Measurements from ENCODE around the gene ZNF124. TPM values are rescaled to one million over a fixed set of nuclear protein-coding genes. Genes with fewer than 3 reads are reported as not detected.
A peak's percentile ranks its signal among the peaks of the same experiment; 100 is the strongest.

ZNF124 gene
- total and polyA plus RNA-seq, 2 of the 13 experiments (the other 11 are each of a cell fraction or from before 2014, with no cell fraction given): 9.7 to 134 TPM

GRCh38 chr1:247111700-247112478 is 59.9 kb downstream of the ZNF124 start (continued):
- TF ChIP-seq THRA (CRISPR knock-in tag; IDR thresholded peaks at IDR 0.05; ENCODE audit: borderline replicate concordance) (peak; percentile 45), ZNF567 (CRISPR knock-in tag; IDR thresholded peaks at IDR 0.05; ENCODE audit: borderline replicate concordance) (no peak), ARID3A (IDR thresholded peaks at IDR 0.05; ENCODE audit: low read depth, low read length) (no peak), MXD1 (CRISPR knock-in tag; IDR thresholded peaks at IDR 0.05) (peak; percentile 83), SNRNP70 (IDR thresholded peaks at IDR 0.05; ENCODE audit: low read depth, low read length) (no peak), ZKSCAN8 (CRISPR knock-in tag; IDR thresholded peaks at IDR 0.05; ENCODE audit: borderline replicate concordance) (no peak; the same call in 1 of the 2 replicates), CHD2 (IDR thresholded peaks at IDR 0.05; ENCODE audit: low read depth, low read length) (no peak), EP300 (IDR thresholded peaks at IDR 0.05; ENCODE audit: low read depth in 2 of 2, low read length in 2 of 2) (no peak), EP300 (CRISPR knock-in tag; IDR thresholded peaks at IDR 0.05; ENCODE audit: borderline replicate concordance) (no peak), ZNF232 (CRISPR knock-in tag; IDR thresholded peaks at IDR 0.05; ENCODE audit: borderline replicate concordance) (peak; percentile 41; the same call in 1 of the 2 replicates), ZNF737 (CRISPR knock-in tag; IDR thresholded peaks at IDR 0.05; ENCODE audit: borderline replicate concordance) (no peak), GABPA (IDR thresholded peaks at IDR 0.05; ENCODE audit: low read depth, low read length) (peak; percentile 69), GABPA (CRISPR knock-in tag; IDR thresholded peaks at IDR 0.05; ENCODE audit: low read depth) (peak; percentile 85), MATR3 (CRISPR knock-in tag; IDR thresholded peaks at IDR 0.05) (no peak), ZNF615 (CRISPR knock-in tag; IDR thresholded peaks at IDR 0.05; ENCODE audit: borderline replicate concordance) (no peak), CENPBD1 (CRISPR knock-in tag; IDR thresholded peaks at IDR 0.05; ENCODE audit: borderline replicate concordance, low read depth) (no peak; the same call in 1 of the 2 replicates), HOXA9 (CRISPR knock-in tag; IDR thresholded peaks at IDR 0.05; ENCODE audit: borderline replicate concordance) (0 out of 2 replicates have a peak, but pooled peaks have one; percentile 65), NFE2 (CRISPR knock-in tag; IDR thresholded peaks at IDR 0.05) (no peak), ZNF263 (CRISPR knock-in tag; IDR thresholded peaks at IDR 0.05) (peak; percentile 79), KAT8 (CRISPR knock-in tag; IDR thresholded peaks at IDR 0.05) (peak; percentile 72; the same call in 1 of the 2 replicates)
- TF ChIP-seq, protein P1, sequence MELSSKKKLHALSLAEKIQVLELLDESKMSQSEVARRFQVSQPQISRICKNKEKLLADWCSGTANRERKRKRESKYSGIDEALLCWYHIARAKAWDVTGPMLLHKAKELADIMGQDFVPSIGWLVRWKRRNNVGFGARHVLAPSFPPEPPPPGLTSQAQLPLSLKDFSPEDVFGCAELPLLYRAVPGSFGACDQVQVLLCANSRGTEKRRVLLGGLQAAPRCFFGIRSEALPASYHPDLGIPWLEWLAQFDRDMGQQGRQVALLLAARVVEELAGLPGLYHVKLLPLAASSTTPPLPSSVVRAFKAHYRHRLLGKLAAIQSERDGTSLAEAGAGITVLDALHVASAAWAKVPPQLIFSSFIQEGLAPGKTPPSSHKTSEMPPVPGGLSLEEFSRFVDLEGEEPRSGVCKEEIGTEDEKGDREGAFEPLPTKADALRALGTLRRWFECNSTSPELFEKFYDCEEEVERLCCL (CRISPR knock-in tag; IDR thresholded peaks at IDR 0.05; ENCODE audit: borderline replicate concordance): peak; percentile 74; the same call in 1 of the 2 replicates
- TF ChIP-seq, protein P2, sequence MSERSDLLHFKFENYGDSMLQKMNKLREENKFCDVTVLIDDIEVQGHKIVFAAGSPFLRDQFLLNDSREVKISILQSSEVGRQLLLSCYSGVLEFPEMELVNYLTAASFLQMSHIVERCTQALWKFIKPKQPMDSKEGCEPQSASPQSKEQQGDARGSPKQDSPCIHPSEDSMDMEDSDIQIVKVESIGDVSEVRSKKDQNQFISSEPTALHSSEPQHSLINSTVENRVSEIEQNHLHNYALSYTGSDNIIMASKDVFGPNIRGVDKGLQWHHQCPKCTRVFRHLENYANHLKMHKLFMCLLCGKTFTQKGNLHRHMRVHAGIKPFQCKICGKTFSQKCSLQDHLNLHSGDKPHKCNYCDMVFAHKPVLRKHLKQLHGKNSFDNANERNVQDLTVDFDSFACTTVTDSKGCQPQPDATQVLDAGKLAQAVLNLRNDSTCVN (CRISPR knock-in tag; IDR thresholded peaks at IDR 0.05; ENCODE audit: borderline replicate concordance): no peak

Data from HepG2 (cell line).